Activated CD8-positive, alpha-beta T cell treated with anti-CD3 and anti-CD28 coated beads for 36 hours (primary cell): ENCODE measurements around the gene CTDSPL. TPM values are rescaled to one million over a fixed set of nuclear protein-coding genes. Genes with fewer than 3 reads are reported as not detected.
"Not testable (repeated sequence)": the region's sequence is repeated elsewhere in the genome, so short reads cannot be mapped to it uniquely, and the experiment has no call there.

Experiments
- ATAC-seq: fragments of 200-7000 bp; cut with Tn5 transposase; one replicate; pipeline ENCODE4 v1.10.0; 2021; ENCODE audit warnings: mild to moderate bottlenecking, moderate library complexity
- CTCF ChIA-PET: fragments of 350-600 bp; sonication (Branson Sonifier 250); formaldehyde crosslinking; loops from one replicate; lab custom pipeline; 2021; ENCODE audit warnings: antibody characterized with exemption; lab: Charles Lee
- POLR2A ChIA-PET: fragments of 350-600 bp; sonication (Branson Sonifier 250); formaldehyde crosslinking; loops from one replicate; lab custom pipeline; 2021; ENCODE audit warnings: antibody characterized with exemption; lab: Charles Lee
- DNase-seq: peaks from one replicate; pipeline ENCODE4 v3.0.0-alpha.2; 2020
- H3K27ac Mint-ChIP-seq: one replicate; pipeline ENCODE4 v1.8.0; 2021; ENCODE audit warnings: mild to moderate bottlenecking, mixed read lengths
- H3K27me3 Mint-ChIP-seq: one replicate; pipeline ENCODE4 v1.8.0; 2021; ENCODE audit warnings: mixed read lengths
- H3K36me3 Mint-ChIP-seq: one replicate; pipeline ENCODE4 v1.8.0; 2021; ENCODE audit warnings: low read depth, mixed read lengths
- H3K4me1 Mint-ChIP-seq: one replicate; pipeline ENCODE4 v1.8.0; 2021; ENCODE audit warnings: low read depth, mixed read lengths
- H3K4me3 Mint-ChIP-seq: one replicate; pipeline ENCODE4 v1.8.0; 2021; ENCODE audit warnings: mild to moderate bottlenecking, moderate library complexity, mixed read lengths
- H3K9me3 Mint-ChIP-seq: one replicate; pipeline ENCODE4 v1.8.0; 2021; ENCODE audit warnings: mixed read lengths
- CTCF ChIP-seq: fragments of 200-600 bp; IDR thresholded peaks from one replicate; pipeline ENCODE4 v1.8.0; 2022; ENCODE audit warnings: antibody characterized with exemption, mild to moderate bottlenecking
- intact Hi-C: fragments of 100-400 bp; cut with micrococcal nuclease; formaldehyde crosslinking; loops from one replicate; pipeline ENCODE4 v1.10.0; 2022
- total RNA-seq, 2 experiments: library from RNA; stranded (reverse); gene quantifications; one replicate each; pipeline ENCODE4 v1.2.3, GENCODE V29; 2021

Gene CTDSPL
- total RNA-seq, 2 experiments from 2014 or later, result 1.2 to 1.7 TPM

GRCh38 chr3:38029400-38030125, 167.9 kb downstream of the CTDSPL start, which contains the start of gene PLCD1:
PLCD1 (minus strand) TSS chr3:38029642; CDS start chr3:38029539, 103 bp downstream.
- Mint-ChIP-seq H3K36me3 (no peaks in the 10 kb centered on the region), H3K4me1 (peaks cover 24% of the 10 kb centered on the region), H3K4me3 (peak within 1 kb of the TSS; percentile 14), H3K9me3 (no peaks in the 10 kb centered on the region), H3K27ac (no peak within 1 kb of the TSS), H3K27me3 (peaks cover 18% of the 10 kb centered on the region)
- ATAC-seq (no peak), DNase-seq (peak; percentile 45)
- ChIA-PET POLR2A (interaction anchor here (1.0 kb wide), 2 partner anchors 28 to 32 kb away, joined by 3 read pairs; no protein-coding TSS in a partner anchor), CTCF (interaction anchor here (1.0 kb wide), 1 partner anchor 174 kb away, joined by 4 read pairs; no protein-coding TSS in a partner anchor)
- TF ChIP-seq CTCF, result no peak
- intact Hi-C loops, result no loop called here

GRCh38 chr3:38030126-38031021, 168.7 kb downstream of the CTDSPL start:
- TF ChIP-seq CTCF, result no peak
- ATAC-seq (peak; percentile 14), DNase-seq (no peak)
- H3K4me1 Mint-ChIP-seq, result peaks cover 19% of the 10 kb centered on the region
- peak overlapping the region; percentile 8 for H3K4me3 Mint-ChIP-seq
- ChIA-PET POLR2A (interaction anchor here (1.0 kb wide), 1 partner anchor 29 kb away, joined by 3 read pairs; no protein-coding TSS in a partner anchor), CTCF (interaction anchor here (0.8 to 0.9 kb wide), 2 partner anchors 9 to 27 kb away, joined by 3 to 4 read pairs; partner anchors contain the start of gene DLEC1)
- no peaks in the 10 kb centered on the region for H3K9me3 Mint-ChIP-seq
- intact Hi-C loops, result no loop called here
- no peak overlapping the region for H3K27ac Mint-ChIP-seq
- peaks cover 20% of the 10 kb centered on the region for H3K27me3 Mint-ChIP-seq
- no peaks in the 10 kb centered on the region for H3K36me3 Mint-ChIP-seq

- Mint-ChIP-seq H3K4me3 (no peak overlapping the region), H3K4me1 (peaks cover 14% of the 10 kb centered on the region), H3K9me3 (no peaks in the 10 kb centered on the region), H3K27ac (no peak overlapping the region), H3K27me3 (peaks cover 20% of the 10 kb centered on the region), H3K36me3 (no peaks in the 10 kb centered on the region)
- DNase-seq, result peak; percentile 49
- POLR2A ChIA-PET, result interaction anchor here (1.2 kb wide), 1 partner anchor 9 kb away, joined by 3 read pairs; no protein-coding TSS in a partner anchor
- TF ChIP-seq CTCF, result no peak
- CTCF ChIA-PET, result interaction anchor here (0.7 to 1.0 kb wide), 4 partner anchors 8 to 34 kb away, joined by 3 to 5 read pairs (median 4); partner anchors contain the start of gene DLEC1
- intact Hi-C loops, result no loop called here
- peak; percentile 69 for ATAC-seq
These were observed 169.6 kb downstream of the CTDSPL start for GRCh38 chr3:38031022-38031994.

GRCh38 chr3:38032328-38032865, 170.7 kb downstream of the CTDSPL start:
- ChIA-PET POLR2A (interaction anchor here (1.2 kb wide), 1 partner anchor 10 kb away, joined by 3 read pairs; no protein-coding TSS in a partner anchor), CTCF (interaction anchor here (0.7 to 1.0 kb wide), 2 partner anchors 28 to 35 kb away, joined by 3 to 5 read pairs; no protein-coding TSS in a partner anchor)
- H3K9me3 Mint-ChIP-seq, result no peaks in the 10 kb centered on the region
- H3K4me1 Mint-ChIP-seq, result peaks cover 14% of the 10 kb centered on the region
- H3K27me3 Mint-ChIP-seq, result peaks cover 20% of the 10 kb centered on the region
- H3K27ac Mint-ChIP-seq, result no peak overlapping the region
- DNase-seq (no peak), ATAC-seq (no peak)
- H3K4me3 Mint-ChIP-seq, result no peak overlapping the region
- intact Hi-C loops, result no loop called here
- no peak for TF ChIP-seq CTCF
- no peaks in the 10 kb centered on the region for H3K36me3 Mint-ChIP-seq

GRCh38 chr3:38033586-38033985, 171.9 kb downstream of the CTDSPL start:
- ATAC-seq, H3K4me3 Mint-ChIP-seq, H3K27ac Mint-ChIP-seq, DNase-seq, CTCF ChIA-PET, intact Hi-C loops, H3K9me3 Mint-ChIP-seq, H3K36me3 Mint-ChIP-seq: not testable (repeated sequence)
- POLR2A ChIA-PET, result interaction anchor here (0.6 kb wide), 1 partner anchor 1167 kb away, joined by 3 read pairs; no protein-coding TSS in a partner anchor
- Mint-ChIP-seq H3K27me3 (peaks cover 16% of the 10 kb centered on the region), H3K4me1 (peaks cover 18% of the 10 kb centered on the region)
